GM12878 (cell line): ENCODE data around the gene PPP3CA. TPM values are rescaled to one million over a fixed set of nuclear protein-coding genes. Genes with fewer than 3 reads are reported as not detected.

Source experiments
- ATAC-seq: fragments of 200-7000 bp; cut with Tn5 transposase; 3 replicates; pipeline ENCODE4 v1.9.1; 2020; ENCODE audit warnings: mild to moderate bottlenecking, moderate library complexity
- BruUV-seq: library from RNA; stranded (reverse); fragments of 400-500 nt; replicated peaks from 2 replicates; lab custom pipeline; 2021; lab: Mats Ljungman, UMichigan
- CTCF ChIA-PET: fragments of 300-600 bp; sonication (Branson Sonifier 250); formaldehyde crosslinking; extraction: SDS; loops from one replicate; lab custom pipeline; 2021; ENCODE audit warnings: inconsistent platforms; lab: Yijun Ruan, JAX
- POLR2A ChIA-PET: fragments of 350-600 bp; formaldehyde crosslinking; extraction: SDS; loops from one replicate; lab custom pipeline; 2021; ENCODE audit warnings: inconsistent platforms; lab: Charles Lee
- RAD21 ChIA-PET: fragments of 300-600 bp; sonication (Branson Sonifier 250); formaldehyde crosslinking; loops from one replicate; lab custom pipeline; 2023; ENCODE audit warnings: antibody characterized with exemption; ENCODE audit not compliant: unreplicated experiment; lab: Charles Lee
- SMC1A ChIA-PET: fragments of 300-600 bp; sonication (Branson Sonifier 250); formaldehyde crosslinking; loops from one replicate; lab custom pipeline; 2023; ENCODE audit not compliant: unreplicated experiment, uncharacterized antibody; lab: Charles Lee
- DNase-seq: peaks from one replicate; pipeline ENCODE4 v3.0.0-alpha.2; 2011; ENCODE audit warnings: low read depth, low spot score
- FAIRE-seq: peaks from 3 replicates; lab custom pipeline; 2011; peaks lifted over from hg19 to GRCh38; lab: Jason Lieb, UNC
- H2AFZ ChIP-seq: 2 replicates; pipeline ENCODE4 v1.6.0; 2011; ENCODE audit warnings: low read depth, low read length, control low read depth; ENCODE audit not compliant: control insufficient read depth
- H3K27ac ChIP-seq: 2 replicates; pipeline ENCODE4 v1.5.1; 2011; ENCODE audit warnings: control low read depth; ENCODE audit not compliant: control insufficient read depth, insufficient read depth
- H3K27me3 ChIP-seq, 2 experiments: replicated peaks in 1 of 2; 2 replicates each; pipeline versions ENCODE4 v1.6.0 to v1.6.1; 2011; ENCODE audit warnings: low read length in 1 of 2; ENCODE audit not compliant: control insufficient read depth in 2 of 2, insufficient read depth in 2 of 2
- H3K36me3 ChIP-seq, 2 experiments: 2 replicates each; pipeline ENCODE4 v1.5.1; 2011; ENCODE audit warnings: low read length in 1 of 2; ENCODE audit not compliant: control insufficient read depth in 2 of 2, insufficient read depth in 2 of 2
- H3K4me1 ChIP-seq: 2 replicates; pipeline ENCODE4 v1.6.1; 2011; ENCODE audit warnings: mild to moderate bottlenecking, low read length, moderate library complexity, mixed read lengths; ENCODE audit not compliant: control insufficient read depth, insufficient read depth
- H3K4me2 ChIP-seq: 2 replicates; pipeline ENCODE4 v1.6.0; 2011; ENCODE audit warnings: control low read depth; ENCODE audit not compliant: control insufficient read depth, insufficient read depth
- H3K4me3 ChIP-seq: fragments of 200-600 bp; sonication (generic); 2 replicates; pipeline ENCODE4 v1.5.1; 2016
- H3K79me2 ChIP-seq: 2 replicates; pipeline ENCODE4 v1.6.0; 2011; ENCODE audit warnings: low read length; ENCODE audit not compliant: control insufficient read depth, insufficient read depth
- H3K9ac ChIP-seq: 2 replicates; pipeline ENCODE4 v1.8.0; 2011; ENCODE audit warnings: low read length, control low read depth, mixed read lengths; ENCODE audit not compliant: control insufficient read depth, insufficient read depth
- H3K9me3 ChIP-seq: replicated peaks from 3 replicates; pipeline ENCODE4 v1.5.1; 2011; ENCODE audit warnings: mild to moderate bottlenecking, low read length; ENCODE audit not compliant: control insufficient read depth, insufficient read depth
- H4K20me1 ChIP-seq: 2 replicates; pipeline ENCODE4 v1.6.0; 2011; ENCODE audit not compliant: control insufficient read depth, insufficient read depth
- EP300 ChIP-seq, 2 experiments: fragments of 150-350 bp in 1 of 2; IDR thresholded peaks; 2 replicates each; pipeline ENCODE4 v1.6.1; 2011 to 2012; ENCODE audit warnings: low read depth in 2 of 2, low read length in 2 of 2, borderline replicate concordance in 1 of 2, improper control_type of control experiment in 1 of 2, inconsistent platforms in 1 of 2; ENCODE audit not compliant: control insufficient read depth in 1 of 2
- HSF1 ChIP-seq: fragments of 150-350 bp; IDR thresholded peaks from 2 replicates; pipeline ENCODE4 v1.6.1; 2014; ENCODE audit warnings: mild to moderate bottlenecking, low read depth, low read length
- JUND ChIP-seq: IDR thresholded peaks from 2 replicates; pipeline ENCODE4 v1.6.1; 2012; ENCODE audit warnings: low read depth, mild to moderate bottlenecking, low read length, improper control_type of control experiment, moderate library complexity
- NFYA ChIP-seq: IDR thresholded peaks from 2 replicates; pipeline ENCODE4 v1.6.1; 2011; ENCODE audit warnings: low read depth, mild to moderate bottlenecking, low read length, improper control_type of control experiment, borderline replicate concordance
- WGBS: methylation state at CpG from one replicate; pipeline ENCODE4 v1.1.6; 2016; ENCODE audit warnings: low lambda C conversion rate; ENCODE audit not compliant: insufficient replicate concordance, insufficient coverage; ENCODE audit errors: missing lambda C conversion rate; 5-methylcytosine and 5-hydroxymethylcytosine counted together
- in situ Hi-C: fragments of 300-500 bp; cut with MboI; formaldehyde crosslinking; loops from 9 replicates; pipeline ENCODE4 v1.14.3; 2018; ENCODE audit warnings: mixed read lengths
- intact Hi-C: fragments of 100-400 bp; cut with micrococcal nuclease; formaldehyde crosslinking; loops from one replicate; pipeline ENCODE4 v1.14.2; 2022; ENCODE audit not compliant: unreplicated experiment
- polyA plus RNA-seq, 11 experiments: library from polyadenylated mRNA; depleted of rRNA in 4 of 11; unstranded in 6 of 11; stranded (reverse) in 5 of 11; fragments of >200 nt; fragmentation: Nextera tagmentation in 4 of 11; fragmentation: Illumina TruSeq in 1 of 11; extraction: Ambion mirVana in 4 of 11; extraction: Trizol in 1 of 11; gene quantifications; 1 replicate in 1 of 11; 2 replicates in 10 of 11; pipeline versions ENCODE4 v1.2.1 to v1.2.3, GENCODE V29; 2011 to 2016; ENCODE audit warnings: inconsistent platforms in 2 of 11, missing spikeins in 2 of 11, low read depth in 1 of 11
- total RNA-seq, 4 experiments: library from RNA; depleted of rRNA in 3 of 4; stranded (reverse); fragments of >200 nt in 3 of 4; fragmentation: Illumina TruSeq in 1 of 4; extraction: Trizol in 1 of 4; gene quantifications; 2 replicates each; pipeline versions ENCODE4 v1.2.1 to v1.2.3, GENCODE V29; 2013 to 2021

Gene PPP3CA
- total and polyA plus RNA-seq, 10 of the 15 experiments (the other 5 are each of a cell fraction or from before 2014, with no cell fraction given): 0.33 to 9.0 (median 1.0) TPM

DNA sequence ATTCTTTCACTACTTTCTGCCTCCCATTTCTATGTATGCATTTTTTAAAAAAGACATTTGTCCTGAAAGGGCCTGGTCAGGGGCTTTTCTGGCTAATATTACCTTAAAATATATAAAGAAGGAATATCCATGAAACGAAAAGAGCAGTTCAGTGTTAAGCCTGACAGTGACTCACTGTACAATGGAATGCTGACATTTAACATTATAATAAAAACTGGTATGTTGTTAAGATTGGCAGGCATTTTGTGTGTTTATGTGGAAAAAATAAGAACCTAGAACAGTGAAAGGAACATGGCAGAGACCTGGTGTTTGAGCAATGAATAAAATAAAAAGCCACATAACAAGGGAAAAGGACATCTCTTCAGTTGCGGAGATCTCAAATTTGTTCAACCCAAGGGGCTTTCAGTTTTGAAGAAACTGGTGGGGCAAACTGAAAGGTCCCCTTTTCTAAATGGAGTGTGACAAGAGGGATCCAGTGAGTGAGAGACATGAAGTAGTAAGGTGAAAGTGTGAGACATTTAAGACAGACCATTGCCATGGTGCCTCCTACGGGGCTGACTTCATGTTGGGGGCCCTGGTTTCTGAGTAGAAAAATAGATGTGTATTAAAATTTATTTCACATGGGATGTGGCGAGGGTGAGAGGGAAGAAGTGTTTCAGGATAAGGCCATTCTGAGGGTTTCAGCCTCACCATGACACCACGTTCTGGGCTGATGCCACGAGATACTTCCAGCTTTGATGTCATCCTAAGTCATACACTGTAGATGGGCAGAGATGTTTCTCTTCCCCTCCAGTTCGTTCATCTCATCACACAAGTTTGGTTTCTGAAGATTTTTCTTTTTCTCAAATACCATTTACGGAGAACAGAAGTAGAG is 324.9 kb downstream of the PPP3CA start:
- no peak overlapping the region for H3K4me3 ChIP-seq

More for the DNA sequence above, 324.9 kb downstream of the PPP3CA start:
- no peak for DNase-seq
- Histone ChIP-seq H3K4me2 (no peak overlapping the region), H3K79me2 (no peaks in the 10 kb centered on the region), H3K9ac (no peak overlapping the region), H2AFZ (no peak overlapping the region), H4K20me1 (no peaks in the 10 kb centered on the region), H3K9me3 (no peaks in the 10 kb centered on the region), H3K27me3 (no peaks in the 10 kb centered on the region), H3K36me3 (no peaks in the 10 kb centered on the region), H3K27ac (no peak overlapping the region), H3K4me1 (peaks cover 34% of the 10 kb centered on the region)
- no TSS peak for BruUV-seq
- CTCF ChIA-PET: no interaction called here
- in situ Hi-C loops: loop anchor here (25.0 kb wide), 1 partner anchor 1185 kb away; no protein-coding TSS in a partner anchor
- no peak for FAIRE-seq
- SMC1A ChIA-PET: interaction anchor here (1.0 to 2.0 kb wide), 3 partner anchors 10 to 44 kb away, joined by 3 to 4 read pairs (median 4); no protein-coding TSS in a partner anchor
- POLR2A ChIA-PET: no interaction called here
- ATAC-seq: no peak
- intact Hi-C loops: no loop called here
- WGBS: 84% methylated on average over 8 of the region's 8 CpGs
- TF ChIP-seq EP300 (IDR thresholded peaks at IDR 0.05; ENCODE audit: borderline replicate concordance in 1 of 2, control insufficient read depth in 1 of 2, low read depth in 2 of 2, low read length in 2 of 2) (no peak), JUND (no peak), NFYA (no peak), HSF1 (no peak)
- RAD21 ChIA-PET: no interaction called here
